HG02642 (cell line): Measurements from ENCODE around the gene SEMA5A.

Source experiments
- ATAC-seq: cut with Tn5 transposase; IDR thresholded peaks from one replicate; pipeline ENCODE4 v1.9.1; 2021; ENCODE audit warnings: mild to moderate bottlenecking; ENCODE audit not compliant: unreplicated experiment, poor library complexity

The SEMA5A gene

GRCh38 chr5:9054322-9054721 is 491.6 kb downstream of the SEMA5A start:
- ATAC-seq: no peak

- no peak for ATAC-seq
Measured at GRCh38 chr5:9052421-9052820, 493.5 kb downstream of the SEMA5A start.

DNA sequence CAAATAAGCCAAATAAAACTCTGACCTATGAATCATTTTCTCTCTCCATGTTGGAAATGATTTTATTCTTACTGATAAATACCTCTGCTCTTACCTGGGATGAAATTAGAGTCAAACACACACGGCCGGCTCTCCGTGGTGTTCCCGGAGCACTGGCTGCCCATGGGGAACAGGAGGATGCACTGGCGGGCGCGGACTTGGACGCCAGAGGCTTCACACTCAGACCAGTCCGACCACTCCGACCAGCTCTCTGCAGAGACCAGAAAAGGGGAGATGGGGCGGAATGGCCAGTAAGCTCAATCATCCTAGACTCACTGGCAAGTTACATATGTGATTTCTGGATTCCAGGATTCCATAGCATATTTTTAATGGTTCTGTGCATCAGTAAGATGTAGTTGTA is 494.1 kb downstream of the SEMA5A start:
- no peak for ATAC-seq

DNA sequence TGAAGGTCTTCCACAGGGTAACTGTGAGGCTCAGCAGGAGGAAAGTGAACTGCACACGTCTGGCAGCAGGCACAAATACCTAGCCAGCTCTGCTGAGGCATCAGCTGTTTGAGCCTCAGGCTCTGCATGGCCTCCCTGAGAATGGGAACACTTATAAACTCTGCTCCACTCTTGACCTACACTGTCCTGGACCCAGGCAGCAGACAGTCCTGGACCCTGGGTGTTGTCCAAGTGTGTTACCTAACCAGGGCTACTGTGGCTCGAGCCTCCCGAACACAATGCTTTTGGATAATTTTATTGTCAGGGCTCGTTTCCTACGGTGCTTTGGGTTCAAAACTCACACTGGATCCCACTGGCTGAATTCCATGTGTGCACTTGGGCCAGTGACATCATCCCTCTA is 497.9 kb downstream of the SEMA5A start:
- no peak for ATAC-seq

- ATAC-seq: no peak
Measured at GRCh38 chr5:9046756-9047481, 499.0 kb downstream of the SEMA5A start.

- no peak for ATAC-seq
Measured at GRCh38 chr5:9045946-9046345, 499.9 kb downstream of the SEMA5A start.

- no peak for ATAC-seq
Measured at GRCh38 chr5:9042241-9042640, 503.6 kb downstream of the SEMA5A start.

DNA sequence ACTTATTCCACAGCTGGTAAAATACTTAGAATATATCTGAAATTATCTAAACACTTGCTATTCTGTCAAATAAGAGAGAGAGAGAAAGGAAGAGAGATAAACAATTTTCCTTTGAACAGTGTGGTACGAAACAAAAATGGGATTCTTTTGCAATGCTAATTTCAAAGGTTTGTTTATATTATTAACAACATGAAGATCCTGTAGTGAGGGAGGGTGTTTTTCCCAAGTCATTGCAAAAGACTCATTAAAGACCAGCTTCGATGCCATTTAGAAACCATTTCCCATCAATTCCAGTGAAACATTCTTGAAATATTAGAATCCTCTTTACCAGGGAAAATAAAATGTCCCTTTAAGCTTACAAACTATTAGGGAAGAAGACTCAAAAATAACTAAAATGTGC is 505.4 kb downstream of the SEMA5A start:
- ATAC-seq: no peak

DNA sequence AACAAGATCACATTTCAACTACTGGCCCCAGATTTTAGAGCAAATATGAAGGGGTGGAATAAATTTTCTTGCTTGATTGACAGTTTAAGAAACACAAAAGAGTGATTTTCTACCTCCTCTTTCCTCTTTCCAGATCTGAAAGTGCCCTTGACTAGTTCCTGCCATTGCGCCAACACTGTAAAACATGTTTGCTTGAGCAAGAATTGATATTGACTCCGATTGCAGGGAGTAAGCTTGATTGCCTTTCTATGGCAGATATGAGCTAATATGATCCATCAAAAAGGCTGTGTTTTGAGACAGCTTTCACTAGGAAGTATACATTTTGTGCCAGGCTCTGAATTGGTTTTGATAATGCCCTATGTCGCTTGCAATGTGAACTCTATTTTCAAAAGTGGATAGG is 508.8 kb downstream of the SEMA5A start:
- ATAC-seq: no peak

DNA sequence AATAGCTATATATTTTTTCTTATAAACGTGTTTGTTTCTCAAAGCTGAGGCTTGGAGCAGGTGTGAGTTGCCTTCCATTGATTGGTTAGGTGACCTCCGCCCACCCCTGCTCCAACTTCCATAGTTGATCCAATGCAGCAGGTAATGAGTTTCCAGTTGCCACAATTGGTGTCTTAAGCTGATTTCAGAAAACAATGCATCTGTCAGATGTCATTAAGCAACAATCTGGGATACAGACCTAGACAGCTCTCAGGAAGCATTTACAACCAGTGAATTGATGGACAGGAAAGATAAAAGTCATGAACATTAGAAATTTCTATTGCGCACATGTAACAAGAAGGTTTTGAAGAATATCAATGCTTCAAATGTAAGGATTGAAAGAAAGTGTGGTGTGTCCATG is 510.5 kb downstream of the SEMA5A start:
- ATAC-seq: no peak

- no peak for ATAC-seq
Measured at GRCh38 chr5:9034649-9035048, 511.2 kb downstream of the SEMA5A start.

DNA sequence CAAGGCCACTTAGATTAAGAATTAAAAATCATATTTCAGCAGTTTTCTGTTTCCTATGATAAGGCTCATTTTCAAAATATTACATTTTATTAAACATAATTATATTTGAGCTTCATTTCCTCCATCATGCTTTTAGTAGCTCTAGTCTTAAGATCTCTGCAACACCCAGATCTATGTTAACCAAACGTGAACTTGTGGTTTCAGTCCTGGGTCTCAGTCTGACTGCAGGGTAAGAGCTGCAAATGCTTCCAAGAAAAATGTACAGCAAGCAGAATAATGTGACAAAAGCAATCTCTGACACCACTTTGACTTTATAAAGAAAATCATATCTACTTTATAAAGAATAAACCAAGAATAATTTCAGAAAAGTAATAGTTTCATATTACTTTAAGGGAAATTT is 512.4 kb downstream of the SEMA5A start:
- no peak for ATAC-seq

DNA sequence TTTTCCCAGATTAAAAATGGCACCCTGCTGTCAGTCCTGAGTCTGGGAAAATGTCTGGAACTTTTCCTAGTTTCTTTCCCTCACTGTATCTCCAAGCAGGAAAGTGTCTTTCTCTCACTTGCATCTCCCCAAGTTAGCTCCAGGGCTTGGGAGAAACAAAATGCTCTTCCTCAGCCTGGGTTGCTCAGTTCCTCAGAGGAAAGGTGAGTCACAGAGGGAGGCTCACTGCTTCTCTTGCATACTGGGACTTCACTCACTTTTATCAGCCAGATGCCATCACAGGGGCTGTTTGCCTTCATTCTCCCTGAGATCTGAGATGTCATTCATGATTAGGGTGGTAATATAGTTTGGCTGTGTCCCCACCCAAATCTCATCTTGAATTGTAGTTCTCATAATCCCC is 519.9 kb downstream of the SEMA5A start:
- no peak for ATAC-seq

- no peak for ATAC-seq
Measured at GRCh38 chr5:9020996-9021395, 524.9 kb downstream of the SEMA5A start.

DNA sequence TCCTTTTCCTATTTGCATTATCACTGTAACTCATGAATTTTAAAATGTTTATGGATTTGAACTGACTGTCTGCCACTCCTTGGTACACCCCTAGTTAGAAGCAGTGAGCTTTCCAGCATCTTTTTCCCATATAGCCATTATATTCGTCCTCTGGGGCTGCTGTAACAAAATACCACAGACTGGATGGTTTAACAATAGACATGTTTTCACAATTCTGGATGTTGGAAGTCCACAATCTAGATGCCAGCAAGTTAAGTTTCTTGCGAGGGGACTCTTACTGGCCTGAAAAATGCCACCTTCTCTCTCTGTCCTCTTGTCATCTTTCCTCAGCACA is 530.0 kb downstream of the SEMA5A start:
- ATAC-seq: no peak

- no peak for ATAC-seq
Measured at GRCh38 chr5:9015260-9015936, 530.5 kb downstream of the SEMA5A start.

DNA sequence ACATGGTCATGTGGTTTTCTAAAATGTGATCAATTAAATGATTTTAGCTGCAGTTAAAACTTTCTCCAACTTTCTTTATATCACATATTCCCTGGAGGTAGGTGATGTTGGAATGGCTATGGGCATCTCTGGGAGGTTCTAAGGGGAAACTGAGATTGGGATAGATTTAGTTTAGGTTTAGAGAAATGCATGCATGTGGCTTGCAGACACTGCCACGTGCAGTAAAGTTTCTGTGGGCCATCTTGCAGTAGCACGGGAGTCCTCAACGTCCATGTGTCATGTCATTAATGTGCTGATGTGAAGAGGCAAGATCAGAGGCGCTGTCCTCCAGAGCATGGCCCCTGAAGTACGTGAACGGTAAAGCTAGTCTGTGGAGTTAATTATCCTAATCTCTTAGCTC is 532.7 kb downstream of the SEMA5A start:
- no peak for ATAC-seq

GRCh38 chr5:9009931-9010651 is 535.8 kb downstream of the SEMA5A start:
- no peak for ATAC-seq

- ATAC-seq: no peak
Measured at GRCh38 chr5:8997542-8998070, 548.3 kb downstream of the SEMA5A start.

DNA sequence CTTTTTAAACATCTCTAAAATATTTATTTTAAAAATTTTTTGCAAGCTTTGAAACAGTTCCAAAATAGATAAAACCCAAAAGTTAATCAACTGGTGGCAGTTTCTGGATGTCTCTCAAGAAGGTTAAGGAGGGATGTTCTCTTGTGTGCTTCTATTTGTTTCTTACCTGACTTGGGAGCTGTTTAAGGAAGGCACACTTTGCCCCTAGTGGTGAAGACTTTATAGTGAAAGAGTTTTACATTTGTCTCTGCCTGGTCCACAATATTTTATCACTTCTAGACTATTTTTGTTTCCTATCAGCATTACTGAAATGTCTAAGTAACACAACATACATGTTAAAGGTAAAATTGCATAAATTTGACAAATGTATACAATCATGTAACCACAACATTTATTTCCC is 552.8 kb downstream of the SEMA5A start:
- ATAC-seq: no peak
